B cell (primary cell): Measurements from ENCODE around the gene KRT84. TPM values are rescaled to one million over a fixed set of nuclear protein-coding genes. Genes with fewer than 3 reads are reported as not detected.

ENCODE experiments used
- polyA plus RNA-seq: library from polyadenylated mRNA; depleted of rRNA; stranded (reverse); fragments of >200 nt; gene quantifications from 2 replicates; pipeline ENCODE4 v1.2.3, GENCODE V29; 2012
- total RNA-seq, 2 donors: library from RNA; stranded (reverse); fragments of 120-200 nt in 1 of 2; gene quantifications; 1 replicate in 1 of 2; 2 replicates in 1 of 2; pipeline versions ENCODE4 v1.2.3 to v1.2.4, GENCODE V29; 2013 to 2022

Gene KRT84
- total and polyA plus RNA-seq, 2 donors (not counting 1 experiment from before 2014, with no cell fraction given) = not detected

Other genes with a start within 250 kb of the KRT84 start
- gene KRT80, start 193.6 kb downstream of the KRT84 start, total RNA-seq = not detected in 2 replicates
- not detected in 2 replicates for gene KRT80, start 193.6 kb downstream of the KRT84 start, polyA plus RNA-seq
- gene KRT7, start 152.4 kb downstream of the KRT84 start, total RNA-seq = not detected in 2 replicates
- not detected in 2 replicates for gene KRT7, start 152.4 kb downstream of the KRT84 start, polyA plus RNA-seq
- not detected in 2 replicates for gene KRT86, start 111.0 kb downstream of the KRT84 start, total RNA-seq
- gene KRT86, start 111.0 kb downstream of the KRT84 start, polyA plus RNA-seq = not detected in 2 replicates
- not detected in 2 replicates for gene KRT81, start 94.1 kb downstream of the KRT84 start, total RNA-seq
- gene KRT81, start 94.1 kb downstream of the KRT84 start, polyA plus RNA-seq = not detected in 2 replicates
- not detected in 2 replicates for gene KRT83, start 64.3 kb downstream of the KRT84 start, total RNA-seq
- gene KRT83, start 64.3 kb downstream of the KRT84 start, polyA plus RNA-seq = not detected in 2 replicates
- gene KRT85, start 18.2 kb downstream of the KRT84 start, total RNA-seq = not detected in 2 replicates
- not detected in 2 replicates for gene KRT85, start 18.2 kb downstream of the KRT84 start, polyA plus RNA-seq
- not detected in 2 replicates for gene KRT82, start 20.7 kb upstream of the KRT84 start, total RNA-seq
- not detected in 2 replicates for gene KRT82, start 20.7 kb upstream of the KRT84 start, polyA plus RNA-seq
- gene KRT75, start 48.7 kb upstream of the KRT84 start, total RNA-seq = not detected in 2 replicates
- gene KRT75, start 48.7 kb upstream of the KRT84 start, polyA plus RNA-seq = not detected in 2 replicates
- not detected in 2 replicates for gene KRT6B, start 66.5 kb upstream of the KRT84 start, total RNA-seq
- gene KRT6B, start 66.5 kb upstream of the KRT84 start, polyA plus RNA-seq = not detected in 2 replicates
- not detected in 2 replicates for gene KRT6C, start 88.2 kb upstream of the KRT84 start, total RNA-seq
- gene KRT6C, start 88.2 kb upstream of the KRT84 start, polyA plus RNA-seq = not detected in 2 replicates
- not detected in 2 replicates for gene KRT6A, start 107.6 kb upstream of the KRT84 start, total RNA-seq
- gene KRT6A, start 107.6 kb upstream of the KRT84 start, polyA plus RNA-seq = not detected in 2 replicates
- gene KRT5, start 134.7 kb upstream of the KRT84 start, total RNA-seq = not detected in 2 replicates
- gene KRT5, start 134.7 kb upstream of the KRT84 start, polyA plus RNA-seq = 0.19 TPM in 1 of 2 replicates, not detected in the other
- not detected in 2 replicates for gene KRT71, start 167.5 kb upstream of the KRT84 start, total RNA-seq
- gene KRT71, start 167.5 kb upstream of the KRT84 start, polyA plus RNA-seq = not detected in 2 replicates
- gene KRT74, start 188.2 kb upstream of the KRT84 start, total RNA-seq = not detected in 2 replicates
- gene KRT74, start 188.2 kb upstream of the KRT84 start, polyA plus RNA-seq = not detected in 2 replicates
- not detected in 2 replicates for gene KRT72, start 215.8 kb upstream of the KRT84 start, total RNA-seq
- 0.04 and 0.49 TPM in 2 replicates for gene KRT72, start 215.8 kb upstream of the KRT84 start, polyA plus RNA-seq
- not detected in 2 replicates for gene KRT73, start 232.9 kb upstream of the KRT84 start, total RNA-seq
- gene KRT73, start 232.9 kb upstream of the KRT84 start, polyA plus RNA-seq = 0.07 and 0.36 TPM in 2 replicates